ENCODE results near the gene KCNH8. TPM values are rescaled to one million over a fixed set of nuclear protein-coding genes. Genes with fewer than 3 reads are reported as not detected.

Gene KCNH8
- total and polyA plus RNA-seq, 10 of the 15 experiments (the other 5 are each of a cell fraction or from before 2014, with no cell fraction given) = under 0.01 to 0.18 (median 0.07) TPM; not detected in 2

DNA sequence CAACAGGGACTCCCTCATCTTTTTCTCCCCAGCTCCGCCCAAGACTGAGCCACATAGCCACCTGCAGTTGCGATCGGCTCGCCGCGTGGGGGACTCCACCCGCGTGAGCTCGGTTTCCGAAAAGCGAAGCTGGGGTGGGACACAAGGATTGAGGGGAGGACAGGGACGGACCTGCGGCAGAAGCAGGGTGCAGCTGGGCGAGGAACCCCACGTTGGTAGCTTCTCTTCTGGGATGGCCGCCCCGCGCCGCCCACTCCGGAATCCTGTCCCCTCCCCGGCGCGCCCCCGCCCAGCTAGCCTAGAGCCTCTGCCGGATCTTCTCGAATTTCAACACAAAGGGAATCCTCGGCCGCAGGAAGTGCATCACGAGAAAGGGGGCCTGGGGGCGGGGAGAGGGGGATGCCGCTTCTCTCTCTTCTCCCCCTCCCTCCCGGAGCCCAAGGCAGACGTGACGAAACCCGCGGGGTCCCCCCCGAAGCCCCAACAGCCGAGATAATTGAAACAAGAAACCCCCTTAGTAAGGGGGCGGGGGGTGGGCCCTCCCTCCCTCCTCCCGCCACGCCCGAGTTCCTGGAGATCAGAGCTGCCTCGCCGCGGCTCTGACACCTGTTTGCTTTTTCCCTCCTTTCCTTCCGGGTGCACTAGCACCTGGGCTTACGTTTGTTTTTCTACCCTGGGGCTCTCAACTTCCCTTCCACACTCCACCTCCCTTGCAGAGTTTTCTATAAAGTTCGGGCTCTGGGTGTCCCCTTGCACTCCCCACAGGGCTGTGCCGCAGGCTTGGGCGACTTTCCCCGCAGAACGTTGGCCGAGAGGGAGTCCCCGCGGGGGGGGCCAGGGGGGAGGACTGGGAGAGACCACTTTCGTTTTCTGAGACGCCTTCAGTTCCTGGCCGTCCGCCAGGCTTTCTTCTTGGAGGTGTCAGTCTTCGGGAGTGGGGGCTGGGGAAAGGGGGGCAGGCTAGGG, 1.3 kb upstream of the KCNH8 start (continued):
- TF ChIP-seq ZBTB11 (CRISPR knock-in tag; IDR thresholded peaks at IDR 0.05) (no peak), SMAD5 (IDR thresholded peaks at IDR 0.05; ENCODE audit: low read depth) (no peak)

- Histone ChIP-seq H4K20me1 (ENCODE audit: control insufficient read depth, insufficient read depth) (no peaks in the 10 kb centered on the region), H3K4me3 (no peak overlapping the region), H3K27me3 (replicated peaks in 1 of 2; ENCODE audit: control insufficient read depth in 2 of 2, insufficient read depth in 2 of 2, low read length in 1 of 2) (peaks cover 0 to 7% of the 10 kb centered on the region in 2 experiments; a peak in 3 of 4 replicates), H3K27ac (ENCODE audit: control insufficient read depth, insufficient read depth) (no peak overlapping the region), H3K9me3 (replicated peaks; ENCODE audit: control insufficient read depth, insufficient read depth, low read length) (no peaks in the 10 kb centered on the region; the same call in 2 of the 3 replicates), H3K4me1 (ENCODE audit: control insufficient read depth, insufficient read depth, low read length) (no peaks in the 10 kb centered on the region), H3K4me2 (ENCODE audit: control insufficient read depth, insufficient read depth) (no peak overlapping the region), H2AFZ (ENCODE audit: control insufficient read depth, low read depth, low read length) (no peak overlapping the region), H3K9ac (ENCODE audit: control insufficient read depth, insufficient read depth, low read length) (no peak overlapping the region), H3K36me3 (ENCODE audit: control insufficient read depth in 2 of 2, insufficient read depth in 2 of 2, low read length in 1 of 2) (no peaks in the 10 kb centered on the region), H3K79me2 (ENCODE audit: control insufficient read depth, insufficient read depth, low read length) (no peaks in the 10 kb centered on the region)
- SMC1A ChIA-PET (ENCODE audit: uncharacterized antibody, unreplicated experiment) = no interaction called here
- no peak for ATAC-seq
- DNase-seq (ENCODE audit: low read depth, low spot score) = no peak
- WGBS (ENCODE audit: insufficient coverage, insufficient replicate concordance, low lambda C conversion rate, missing lambda C conversion rate) = 36% methylated on average over 12 of the region's 12 CpGs
- no peak for TF ChIP-seq RBBP5 (conservative IDR thresholded peaks at IDR 0.05)
- TF ChIP-seq, protein P1, sequence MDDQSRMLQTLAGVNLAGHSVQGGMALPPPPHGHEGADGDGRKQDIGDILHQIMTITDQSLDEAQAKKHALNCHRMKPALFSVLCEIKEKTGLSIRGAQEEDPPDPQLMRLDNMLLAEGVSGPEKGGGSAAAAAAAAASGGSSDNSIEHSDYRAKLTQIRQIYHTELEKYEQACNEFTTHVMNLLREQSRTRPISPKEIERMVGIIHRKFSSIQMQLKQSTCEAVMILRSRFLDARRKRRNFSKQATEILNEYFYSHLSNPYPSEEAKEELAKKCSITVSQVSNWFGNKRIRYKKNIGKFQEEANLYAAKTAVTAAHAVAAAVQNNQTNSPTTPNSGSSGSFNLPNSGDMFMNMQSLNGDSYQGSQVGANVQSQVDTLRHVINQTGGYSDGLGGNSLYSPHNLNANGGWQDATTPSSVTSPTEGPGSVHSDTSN (IDR thresholded peaks at IDR 0.05; ENCODE audit: insufficient replicate concordance, low read depth, low read length) = no peak
- CTCF ChIA-PET = interaction anchor here (1.0 kb wide), 1 partner anchor 200 kb away, joined by 3 read pairs; no protein-coding TSS in a partner anchor
- FAIRE-seq = no peak
- RAD21 ChIA-PET (ENCODE audit: unreplicated experiment) = no interaction called here
- in situ Hi-C loops (cut with MboI) (no loop called here), intact Hi-C loops (cut with micrococcal nuclease; ENCODE audit: unreplicated experiment) (no loop called here)
- POLR2A ChIA-PET = no interaction called here
- no TSS peak for BruUV-seq (replicated peaks)
These were observed 420 bp downstream of the KCNH8 start for GRCh38 chr3:19148768-19149091.
